Tibial nerve (tissue), 4 donors: Measurements from ENCODE around the gene SEC14L5.

Experiments used
- EP300 ChIP-seq, 2 donors: sonication (generic); formaldehyde crosslinking; IDR thresholded peaks; one replicate each; pipeline ENCODE4 v1.6.1; 2017; ENCODE audit warnings: antibody characterized with exemption in 2 of 2, mild to moderate bottlenecking in 1 of 2
- TF ChIP-seq, protein P1 (sequence below), 5 experiments: fragments of 200-600 bp in 3 of 5; fragments of 450-650 bp in 2 of 5; sonication (generic) in 3 of 5; IDR thresholded peaks; one replicate each; pipeline ENCODE4 v1.5.1; 2016 to 2019; ENCODE audit warnings: antibody characterized with exemption in 5 of 5, mild to moderate bottlenecking in 3 of 5, moderate library complexity in 2 of 5

DNA sequence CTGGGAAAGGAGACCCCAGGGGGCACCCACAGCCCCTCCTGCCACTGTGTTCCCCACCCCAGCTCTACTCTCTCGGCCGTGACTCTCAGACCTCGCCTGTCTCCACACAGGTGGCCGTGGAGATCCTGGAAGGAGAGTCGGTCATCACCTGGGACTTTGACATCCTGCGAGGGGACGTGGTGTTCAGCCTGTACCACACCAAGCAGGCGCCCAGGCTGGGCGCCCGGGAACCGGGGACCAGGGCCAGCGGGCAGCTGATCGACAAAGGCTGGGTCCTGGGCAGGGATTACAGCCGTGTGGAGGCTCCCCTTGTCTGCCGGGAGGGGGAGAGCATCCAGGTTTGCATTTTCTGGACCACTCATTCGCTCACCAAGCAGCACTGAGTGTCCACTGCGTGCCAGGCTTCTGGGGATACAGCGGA is 50.2 kb downstream of the SEC14L5 start:
- TF ChIP-seq, protein P1, sequence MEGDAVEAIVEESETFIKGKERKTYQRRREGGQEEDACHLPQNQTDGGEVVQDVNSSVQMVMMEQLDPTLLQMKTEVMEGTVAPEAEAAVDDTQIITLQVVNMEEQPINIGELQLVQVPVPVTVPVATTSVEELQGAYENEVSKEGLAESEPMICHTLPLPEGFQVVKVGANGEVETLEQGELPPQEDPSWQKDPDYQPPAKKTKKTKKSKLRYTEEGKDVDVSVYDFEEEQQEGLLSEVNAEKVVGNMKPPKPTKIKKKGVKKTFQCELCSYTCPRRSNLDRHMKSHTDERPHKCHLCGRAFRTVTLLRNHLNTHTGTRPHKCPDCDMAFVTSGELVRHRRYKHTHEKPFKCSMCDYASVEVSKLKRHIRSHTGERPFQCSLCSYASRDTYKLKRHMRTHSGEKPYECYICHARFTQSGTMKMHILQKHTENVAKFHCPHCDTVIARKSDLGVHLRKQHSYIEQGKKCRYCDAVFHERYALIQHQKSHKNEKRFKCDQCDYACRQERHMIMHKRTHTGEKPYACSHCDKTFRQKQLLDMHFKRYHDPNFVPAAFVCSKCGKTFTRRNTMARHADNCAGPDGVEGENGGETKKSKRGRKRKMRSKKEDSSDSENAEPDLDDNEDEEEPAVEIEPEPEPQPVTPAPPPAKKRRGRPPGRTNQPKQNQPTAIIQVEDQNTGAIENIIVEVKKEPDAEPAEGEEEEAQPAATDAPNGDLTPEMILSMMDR (IDR thresholded peaks at IDR 0.05): no peak
- no peak for TF ChIP-seq EP300 (IDR thresholded peaks at IDR 0.05)
